Loucy (cell line): ENCODE results near the gene ALG3.

Source experiments
- CTCF ChIP-seq: fragments of 200-600 bp; sonication (generic); conservative IDR thresholded peaks from 2 replicates; pipeline ENCODE4 v1.5.1; 2014; ENCODE audit warnings: mild to moderate bottlenecking, antibody characterized with exemption, low read length
- EZH2phosphoT487 ChIP-seq: fragments of 200-600 bp; IDR thresholded peaks from 2 replicates; pipeline ENCODE4 v1.6.1; 2018; ENCODE audit warnings: antibody characterized with exemption, mild to moderate bottlenecking, moderate library complexity, borderline replicate concordance

GRCh38 chr3:184236636-184237035, 12.1 kb downstream of the ALG3 start:
- TF ChIP-seq CTCF, result no peak
- TF ChIP-seq EZH2phosphoT487, result no peak
